K562 (cell line): ENCODE data around the gene MARS1. TPM values are rescaled to one million over a fixed set of nuclear protein-coding genes. Genes with fewer than 3 reads are reported as not detected.

Source experiments
- BCL6 ChIP-seq: fragments of 250-450 bp; sonication (Bioruptor Pico); IDR thresholded peaks from 2 replicates; pipeline ENCODE4 v1.4.0; 2020
- BRD9 ChIP-seq: fragments of 450-650 bp; IDR thresholded peaks from 2 replicates; pipeline ENCODE4 v1.6.1; 2018; ENCODE audit warnings: low read depth; ENCODE audit not compliant: partially characterized antibody
- CCNT2 ChIP-seq: IDR thresholded peaks from 2 replicates; pipeline ENCODE4 v1.6.1; 2011; ENCODE audit warnings: borderline replicate concordance, low read depth, mild to moderate bottlenecking, moderate library complexity, mixed read lengths, low read length; ENCODE audit not compliant: insufficient read length; ENCODE audit errors: extremely low read depth
- FOSL1 ChIP-seq: fragments of 200-800 bp; sonication (Bioruptor generic); conservative IDR thresholded peaks from 2 replicates; pipeline ENCODE4 v1.6.1; 2016; ENCODE audit warnings: missing genetic modification characterization, missing compliant biosample characterization
- FOXA1 ChIP-seq: fragments of 450-650 bp; IDR thresholded peaks from 2 replicates; pipeline ENCODE4 v1.6.1; 2016; ENCODE audit warnings: mild to moderate bottlenecking, borderline replicate concordance
- HNRNPUL1 ChIP-seq: fragments of 200-400 bp; formaldehyde crosslinking; IDR thresholded peaks from 2 replicates; pipeline ENCODE4 v1.6.1; 2017; ENCODE audit warnings: low read length
- KAT7 ChIP-seq: sonication (generic); formaldehyde crosslinking; IDR thresholded peaks from 2 replicates; pipeline ENCODE4 v1.8.0; 2022; ENCODE audit warnings: missing genetic modification reagents, mild to moderate bottlenecking, borderline replicate concordance
- KLF6 ChIP-seq: fragments of 250-450 bp; sonication (Bioruptor Pico); IDR thresholded peaks from 2 replicates; pipeline ENCODE4 v1.4.0; 2020; ENCODE audit warnings: mild to moderate bottlenecking, moderate library complexity, borderline replicate concordance
- LARP7 ChIP-seq: fragments of 450-650 bp; IDR thresholded peaks from 2 replicates; pipeline ENCODE4 v1.6.1; 2016
- MTA3 ChIP-seq: fragments of 450-650 bp; formaldehyde crosslinking; IDR thresholded peaks from 2 replicates; pipeline ENCODE4 v1.6.1; 2017; ENCODE audit warnings: mild to moderate bottlenecking, borderline replicate concordance
- POLR3G ChIP-seq: IDR thresholded peaks from 2 replicates; pipeline ENCODE4 v1.6.1; 2011; ENCODE audit not compliant: insufficient read length, insufficient replicate concordance; ENCODE audit errors: extremely low read depth
- RBM39 ChIP-seq: fragments of 200-400 bp; formaldehyde crosslinking; optimal IDR thresholded peaks from 2 replicates; pipeline ENCODE3; 2018; ENCODE audit warnings: low read depth, low read length
- RUNX1 ChIP-seq: sonication (generic); IDR thresholded peaks from 2 replicates; pipeline ENCODE4 v1.6.1; 2016; ENCODE audit warnings: antibody characterized with exemption, low read depth
- SMAD2 ChIP-seq: fragments of 150-350 bp; IDR thresholded peaks from 2 replicates; pipeline ENCODE4 v1.6.1; 2014; ENCODE audit warnings: low read depth, mild to moderate bottlenecking, low read length
- TBP ChIP-seq: optimal IDR thresholded peaks from 2 replicates; pipeline ENCODE3; 2011; ENCODE audit warnings: low read depth, low read length, improper control_type of control experiment
- TOE1 ChIP-seq, 2 experiments: fragments of 450-650 bp in 1 of 2; sonication (generic) in 1 of 2; formaldehyde crosslinking in 1 of 2; IDR thresholded peaks; 2 replicates each; pipeline versions ENCODE4 v1.7.1 to v1.8.0; 2016 to 2022; ENCODE audit warnings: borderline replicate concordance in 2 of 2, mild to moderate bottlenecking in 2 of 2, antibody characterized with exemption in 1 of 2, inconsistent platforms in 1 of 2, low read depth in 1 of 2, missing genetic modification reagents in 1 of 2, moderate library complexity in 1 of 2
- TRIM28 ChIP-seq: fragments of 450-650 bp; IDR thresholded peaks from 2 replicates; pipeline ENCODE4 v1.6.1; 2017
- WHSC1 ChIP-seq: IDR thresholded peaks from one replicate; pipeline ENCODE4 v1.6.1; 2012; ENCODE audit warnings: low read length, control low read depth, inconsistent platforms
- ZBTB8A ChIP-seq: fragments of 450-650 bp; IDR thresholded peaks from 2 replicates; pipeline ENCODE4 v1.6.1; 2018; ENCODE audit warnings: mild to moderate bottlenecking, moderate library complexity; ENCODE audit not compliant: partially characterized antibody
- polyA plus RNA-seq, 8 experiments: library from polyadenylated mRNA; depleted of rRNA in 4 of 8; stranded (reverse) in 5 of 8; unstranded in 3 of 8; fragments of >200 nt; fragmentation: Nextera tagmentation in 2 of 8; fragmentation: Illumina TruSeq in 1 of 8; extraction: Ambion mirVana in 2 of 8; extraction: Trizol in 1 of 8; gene quantifications; 2 replicates each; pipeline versions ENCODE4 v1.2.1 to v1.2.3, GENCODE V29; 2011 to 2014; ENCODE audit warnings: inconsistent platforms in 1 of 8, missing spikeins in 1 of 8
- total RNA-seq, 7 experiments: library from RNA; depleted of rRNA in 6 of 7; stranded (reverse); fragments of >200 nt in 6 of 7; fragmentation: Illumina TruSeq in 2 of 7; extraction: Trizol in 2 of 7; gene quantifications; 2 replicates each; pipeline versions ENCODE4 v1.2.1 to v1.2.3, GENCODE V29; 2011 to 2021; ENCODE audit warnings: low replicate concordance in 1 of 7
- TF ChIP-seq, protein P1 (sequence below): fragments of 450-650 bp; IDR thresholded peaks from 2 replicates; pipeline ENCODE4 v1.6.1; 2016; ENCODE audit warnings: antibody characterized with exemption
- TF ChIP-seq, protein P2 (sequence below): sonication (generic); formaldehyde crosslinking; IDR thresholded peaks from 2 replicates; pipeline ENCODE4 v1.9.0; 2022; ENCODE audit warnings: mild to moderate bottlenecking, missing genetic modification reagents
- TF ChIP-seq, protein P3 (sequence below): fragments of 450-650 bp; IDR thresholded peaks from 2 replicates; pipeline ENCODE4 v1.6.1; 2016
- TF ChIP-seq, protein P4 (sequence below): fragments of 450-650 bp; formaldehyde crosslinking; IDR thresholded peaks from 2 replicates; pipeline ENCODE4 v1.4.0; 2020; ENCODE audit warnings: mild to moderate bottlenecking, moderate library complexity
- TF ChIP-seq, protein P5 (sequence below): IDR thresholded peaks from 2 replicates; pipeline ENCODE4 v1.6.1; 2014; ENCODE audit warnings: antibody characterized with exemption

Gene MARS1
- total and polyA plus RNA-seq, 9 of the 15 experiments (the other 6 are each of a cell fraction or from before 2014, with no cell fraction given): 117 to 382 (median 220) TPM

DNA sequence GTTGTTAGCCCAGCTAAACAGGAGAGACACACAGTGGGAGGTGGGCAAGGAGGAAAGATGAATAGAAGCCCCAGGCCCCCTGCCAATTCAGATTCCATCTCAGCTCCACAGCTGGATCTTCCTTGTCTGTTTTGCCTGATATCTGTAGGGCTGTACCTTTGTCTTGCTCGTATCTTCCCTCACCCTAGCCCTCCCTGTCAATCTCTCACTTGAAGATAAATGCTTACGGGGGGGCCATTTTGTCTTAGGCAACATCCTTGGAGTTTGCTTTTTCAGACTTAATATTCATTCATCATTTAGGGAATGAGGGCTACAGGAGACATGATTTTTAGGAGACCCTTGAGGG lies 64.4 kb downstream of the MARS1 start (continued):
- TF ChIP-seq, protein P1, sequence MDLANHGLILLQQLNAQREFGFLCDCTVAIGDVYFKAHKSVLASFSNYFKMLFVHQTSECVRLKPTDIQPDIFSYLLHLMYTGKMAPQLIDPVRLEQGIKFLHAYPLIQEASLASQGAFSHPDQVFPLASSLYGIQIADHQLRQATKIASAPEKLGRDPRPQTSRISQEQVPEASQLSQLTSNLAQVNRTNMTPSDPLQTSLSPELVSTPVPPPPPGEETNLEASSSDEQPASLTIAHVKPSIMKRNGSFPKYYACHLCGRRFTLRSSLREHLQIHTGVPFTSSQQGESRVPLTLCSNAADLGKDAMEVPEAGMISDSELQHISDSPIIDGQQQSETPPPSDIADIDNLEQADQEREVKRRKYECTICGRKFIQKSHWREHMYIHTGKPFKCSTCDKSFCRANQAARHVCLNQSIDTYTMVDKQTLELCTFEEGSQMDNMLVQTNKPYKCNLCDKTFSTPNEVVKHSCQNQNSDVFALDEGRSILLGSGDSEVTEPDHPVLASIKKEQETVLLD: no peak; the same call in 1 of the 2 replicates
- TF ChIP-seq TBP: no peak
- peak; percentile 92 for TF ChIP-seq CCNT2
- no peak for TF ChIP-seq RBM39
- TF ChIP-seq, protein P2, sequence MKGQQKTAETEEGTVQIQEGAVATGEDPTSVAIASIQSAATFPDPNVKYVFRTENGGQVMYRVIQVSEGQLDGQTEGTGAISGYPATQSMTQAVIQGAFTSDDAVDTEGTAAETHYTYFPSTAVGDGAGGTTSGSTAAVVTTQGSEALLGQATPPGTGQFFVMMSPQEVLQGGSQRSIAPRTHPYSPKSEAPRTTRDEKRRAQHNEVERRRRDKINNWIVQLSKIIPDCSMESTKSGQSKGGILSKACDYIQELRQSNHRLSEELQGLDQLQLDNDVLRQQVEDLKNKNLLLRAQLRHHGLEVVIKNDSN: no peak
- no peak for TF ChIP-seq SMAD2
- TF ChIP-seq, protein P3, sequence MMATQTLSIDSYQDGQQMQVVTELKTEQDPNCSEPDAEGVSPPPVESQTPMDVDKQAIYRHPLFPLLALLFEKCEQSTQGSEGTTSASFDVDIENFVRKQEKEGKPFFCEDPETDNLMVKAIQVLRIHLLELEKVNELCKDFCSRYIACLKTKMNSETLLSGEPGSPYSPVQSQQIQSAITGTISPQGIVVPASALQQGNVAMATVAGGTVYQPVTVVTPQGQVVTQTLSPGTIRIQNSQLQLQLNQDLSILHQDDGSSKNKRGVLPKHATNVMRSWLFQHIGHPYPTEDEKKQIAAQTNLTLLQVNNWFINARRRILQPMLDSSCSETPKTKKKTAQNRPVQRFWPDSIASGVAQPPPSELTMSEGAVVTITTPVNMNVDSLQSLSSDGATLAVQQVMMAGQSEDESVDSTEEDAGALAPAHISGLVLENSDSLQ: peak; percentile 97
- TF ChIP-seq BCL6 (CRISPR knock-in tag): no peak
- TF ChIP-seq KLF6: no peak
- TF ChIP-seq, protein P4, sequence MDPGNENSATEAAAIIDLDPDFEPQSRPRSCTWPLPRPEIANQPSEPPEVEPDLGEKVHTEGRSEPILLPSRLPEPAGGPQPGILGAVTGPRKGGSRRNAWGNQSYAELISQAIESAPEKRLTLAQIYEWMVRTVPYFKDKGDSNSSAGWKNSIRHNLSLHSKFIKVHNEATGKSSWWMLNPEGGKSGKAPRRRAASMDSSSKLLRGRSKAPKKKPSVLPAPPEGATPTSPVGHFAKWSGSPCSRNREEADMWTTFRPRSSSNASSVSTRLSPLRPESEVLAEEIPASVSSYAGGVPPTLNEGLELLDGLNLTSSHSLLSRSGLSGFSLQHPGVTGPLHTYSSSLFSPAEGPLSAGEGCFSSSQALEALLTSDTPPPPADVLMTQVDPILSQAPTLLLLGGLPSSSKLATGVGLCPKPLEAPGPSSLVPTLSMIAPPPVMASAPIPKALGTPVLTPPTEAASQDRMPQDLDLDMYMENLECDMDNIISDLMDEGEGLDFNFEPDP (CRISPR knock-in tag): no peak
- TF ChIP-seq ZBTB8A: no peak
- 0 out of 2 replicates have a peak, but pooled peaks have one; percentile 35 for TF ChIP-seq MTA3
- TF ChIP-seq RUNX1: no peak
- TF ChIP-seq KAT7: no peak
- no peak; the same call in 1 of the 2 replicates for TF ChIP-seq FOSL1 (tag)
- TF ChIP-seq HNRNPUL1: no peak
- TF ChIP-seq WHSC1: no peak
- no peak for TF ChIP-seq TRIM28
- TF ChIP-seq BRD9: no peak
- TF ChIP-seq, protein P5, sequence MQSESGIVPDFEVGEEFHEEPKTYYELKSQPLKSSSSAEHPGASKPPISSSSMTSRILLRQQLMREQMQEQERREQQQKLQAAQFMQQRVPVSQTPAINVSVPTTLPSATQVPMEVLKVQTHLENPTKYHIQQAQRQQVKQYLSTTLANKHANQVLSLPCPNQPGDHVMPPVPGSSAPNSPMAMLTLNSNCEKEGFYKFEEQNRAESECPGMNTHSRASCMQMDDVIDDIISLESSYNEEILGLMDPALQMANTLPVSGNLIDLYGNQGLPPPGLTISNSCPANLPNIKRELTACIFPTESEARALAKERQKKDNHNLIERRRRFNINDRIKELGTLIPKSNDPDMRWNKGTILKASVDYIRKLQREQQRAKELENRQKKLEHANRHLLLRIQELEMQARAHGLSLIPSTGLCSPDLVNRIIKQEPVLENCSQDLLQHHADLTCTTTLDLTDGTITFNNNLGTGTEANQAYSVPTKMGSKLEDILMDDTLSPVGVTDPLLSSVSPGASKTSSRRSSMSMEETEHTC: no peak
- TF ChIP-seq POLR3G: no peak
- TF ChIP-seq FOXA1: no peak
- no peak for TF ChIP-seq LARP7
- no peak for TF ChIP-seq TOE1 (IDR thresholded peaks at IDR 0.05; ENCODE audit: borderline replicate concordance)
- TF ChIP-seq TOE1 (CRISPR knock-in tag; IDR thresholded peaks at IDR 0.05; ENCODE audit: borderline replicate concordance, low read depth): no peak
